SU-DHL-6 (cell line): ENCODE data around the gene PSTPIP1.

Experiments
- EZH2phosphoT487 ChIP-seq: fragments of 200-600 bp; sonication (generic), shearing (Covaris generic); conservative IDR thresholded peaks from 2 replicates; pipeline ENCODE4 v1.6.1; 2018; ENCODE audit warnings: mild to moderate bottlenecking, antibody characterized with exemption, low read length, moderate library complexity, mixed read lengths
- TF ChIP-seq, protein P1 (sequence below): fragments of 200-600 bp; sonication (generic); IDR thresholded peaks from one replicate; pipeline ENCODE4 v1.5.1; 2017; ENCODE audit warnings: antibody characterized with exemption, mild to moderate bottlenecking, low read length, moderate library complexity; ENCODE audit not compliant: insufficient read depth, poor library complexity, severe bottlenecking

- TF ChIP-seq, protein P1, sequence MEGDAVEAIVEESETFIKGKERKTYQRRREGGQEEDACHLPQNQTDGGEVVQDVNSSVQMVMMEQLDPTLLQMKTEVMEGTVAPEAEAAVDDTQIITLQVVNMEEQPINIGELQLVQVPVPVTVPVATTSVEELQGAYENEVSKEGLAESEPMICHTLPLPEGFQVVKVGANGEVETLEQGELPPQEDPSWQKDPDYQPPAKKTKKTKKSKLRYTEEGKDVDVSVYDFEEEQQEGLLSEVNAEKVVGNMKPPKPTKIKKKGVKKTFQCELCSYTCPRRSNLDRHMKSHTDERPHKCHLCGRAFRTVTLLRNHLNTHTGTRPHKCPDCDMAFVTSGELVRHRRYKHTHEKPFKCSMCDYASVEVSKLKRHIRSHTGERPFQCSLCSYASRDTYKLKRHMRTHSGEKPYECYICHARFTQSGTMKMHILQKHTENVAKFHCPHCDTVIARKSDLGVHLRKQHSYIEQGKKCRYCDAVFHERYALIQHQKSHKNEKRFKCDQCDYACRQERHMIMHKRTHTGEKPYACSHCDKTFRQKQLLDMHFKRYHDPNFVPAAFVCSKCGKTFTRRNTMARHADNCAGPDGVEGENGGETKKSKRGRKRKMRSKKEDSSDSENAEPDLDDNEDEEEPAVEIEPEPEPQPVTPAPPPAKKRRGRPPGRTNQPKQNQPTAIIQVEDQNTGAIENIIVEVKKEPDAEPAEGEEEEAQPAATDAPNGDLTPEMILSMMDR: no peak
- TF ChIP-seq EZH2phosphoT487: no peak
Observed at GRCh38 chr15:77002954-77003912, 8.3 kb downstream of the PSTPIP1 start.
